ENCODE data around the gene RCCD1. TPM values are rescaled to one million over a fixed set of nuclear protein-coding genes. Genes with fewer than 3 reads are reported as not detected.
"Not testable (repeated sequence)": the region's sequence is repeated elsewhere in the genome, so short reads cannot be mapped to it uniquely, and the experiment has no call there.

The RCCD1 gene, protein sequence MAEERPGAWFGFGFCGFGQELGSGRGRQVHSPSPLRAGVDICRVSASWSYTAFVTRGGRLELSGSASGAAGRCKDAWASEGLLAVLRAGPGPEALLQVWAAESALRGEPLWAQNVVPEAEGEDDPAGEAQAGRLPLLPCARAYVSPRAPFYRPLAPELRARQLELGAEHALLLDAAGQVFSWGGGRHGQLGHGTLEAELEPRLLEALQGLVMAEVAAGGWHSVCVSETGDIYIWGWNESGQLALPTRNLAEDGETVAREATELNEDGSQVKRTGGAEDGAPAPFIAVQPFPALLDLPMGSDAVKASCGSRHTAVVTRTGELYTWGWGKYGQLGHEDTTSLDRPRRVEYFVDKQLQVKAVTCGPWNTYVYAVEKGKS
- total RNA-seq (2014; rRNA removed; shearing (Covaris generic)), result 0.06 TPM in 1 of 2 replicates, not detected in the other

DNA sequence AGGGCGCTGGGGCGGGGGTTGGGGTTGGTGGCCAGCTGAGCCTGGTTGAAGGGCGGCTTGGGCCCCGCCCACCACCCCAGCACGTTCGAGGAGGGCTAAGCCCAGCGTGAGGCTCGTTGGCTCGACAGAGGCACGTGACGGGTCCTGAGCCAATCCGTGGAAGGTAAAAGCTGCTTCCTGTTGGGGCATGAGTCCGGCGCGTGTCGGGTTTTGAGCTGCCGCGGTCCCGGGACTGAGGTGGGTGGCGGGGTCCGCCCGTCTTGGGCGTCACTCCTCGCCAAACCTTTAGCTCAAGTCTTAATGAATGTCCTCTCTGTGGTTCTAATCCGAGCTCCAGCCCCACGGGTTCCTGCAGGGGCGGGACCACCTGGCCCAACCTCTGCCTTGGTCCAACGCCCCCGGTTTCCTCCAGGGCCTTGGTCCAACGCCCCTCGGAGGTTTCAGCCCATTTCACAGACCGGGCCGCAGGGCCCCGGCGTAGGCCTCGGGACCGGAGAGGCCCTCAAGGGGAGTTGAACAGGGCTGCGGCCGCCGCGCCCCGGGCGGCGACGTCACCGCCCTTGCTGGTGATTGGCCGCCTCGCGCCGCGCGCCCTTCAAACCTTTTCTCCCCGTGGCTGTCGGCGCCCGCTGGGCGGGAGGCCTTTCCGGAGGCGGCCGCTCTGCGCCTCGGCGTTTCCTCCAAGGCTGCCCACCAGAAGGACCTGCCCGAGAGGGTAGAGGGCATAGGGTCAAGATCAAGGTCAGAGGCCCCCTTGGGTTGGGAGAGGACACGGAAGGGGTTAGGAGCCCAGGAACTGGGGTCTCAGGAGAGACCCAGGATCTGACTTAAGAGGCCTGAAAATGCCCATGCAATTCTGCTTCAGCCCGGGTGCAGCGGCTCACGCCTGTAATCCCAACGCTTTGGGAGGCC, at the start of gene RCCD1:
RCCD1 (plus strand) TSS at position 173 of the 912 bp plus-strand sequence. CDS start 1,851 bp downstream, outside the sequence.
- no peak for DNase-seq (ENCODE audit: low spot score)

DNA sequence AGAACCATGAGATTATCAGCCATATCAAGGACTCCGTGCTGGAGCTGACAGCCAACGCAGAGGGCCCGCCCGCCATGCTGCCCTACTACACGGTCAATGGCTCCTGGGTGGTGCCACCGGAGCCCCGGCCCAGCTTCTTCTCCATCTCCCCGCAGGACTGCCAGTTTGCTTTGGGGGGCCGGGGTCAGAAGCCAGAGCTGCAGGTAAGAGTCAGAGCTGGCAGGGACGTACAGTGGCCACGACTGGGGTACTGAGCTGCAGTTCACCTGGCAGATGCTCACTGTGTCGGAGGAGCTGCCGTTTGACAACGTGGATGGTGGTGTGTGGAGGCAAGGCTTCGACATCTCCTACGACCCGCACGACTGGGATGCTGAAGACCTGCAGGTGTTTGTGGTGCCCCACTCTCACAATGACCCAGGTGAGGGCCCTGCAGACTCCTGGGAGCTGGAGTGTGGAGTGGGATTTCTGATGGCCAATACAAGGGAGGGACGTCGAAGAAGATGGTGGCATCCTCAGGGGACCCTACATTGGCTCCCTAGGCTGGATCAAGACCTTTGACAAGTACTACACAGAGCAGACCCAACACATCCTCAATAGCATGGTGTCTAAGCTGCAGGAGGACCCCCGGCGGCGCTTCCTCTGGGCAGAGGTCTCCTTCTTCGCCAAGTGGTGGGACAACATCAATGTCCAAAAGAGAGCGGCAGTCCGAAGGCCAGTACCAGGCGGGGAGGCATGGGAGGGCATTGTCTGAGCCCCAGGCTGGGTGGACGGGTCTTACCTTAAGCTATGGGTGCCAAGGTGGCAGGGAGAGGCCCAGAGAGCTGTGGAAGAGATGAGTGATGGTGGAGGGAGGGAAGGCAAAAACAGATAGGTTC, 49.1 kb upstream of the RCCD1 start:
- no peak for DNase-seq (ENCODE audit: low spot score)

DNA sequence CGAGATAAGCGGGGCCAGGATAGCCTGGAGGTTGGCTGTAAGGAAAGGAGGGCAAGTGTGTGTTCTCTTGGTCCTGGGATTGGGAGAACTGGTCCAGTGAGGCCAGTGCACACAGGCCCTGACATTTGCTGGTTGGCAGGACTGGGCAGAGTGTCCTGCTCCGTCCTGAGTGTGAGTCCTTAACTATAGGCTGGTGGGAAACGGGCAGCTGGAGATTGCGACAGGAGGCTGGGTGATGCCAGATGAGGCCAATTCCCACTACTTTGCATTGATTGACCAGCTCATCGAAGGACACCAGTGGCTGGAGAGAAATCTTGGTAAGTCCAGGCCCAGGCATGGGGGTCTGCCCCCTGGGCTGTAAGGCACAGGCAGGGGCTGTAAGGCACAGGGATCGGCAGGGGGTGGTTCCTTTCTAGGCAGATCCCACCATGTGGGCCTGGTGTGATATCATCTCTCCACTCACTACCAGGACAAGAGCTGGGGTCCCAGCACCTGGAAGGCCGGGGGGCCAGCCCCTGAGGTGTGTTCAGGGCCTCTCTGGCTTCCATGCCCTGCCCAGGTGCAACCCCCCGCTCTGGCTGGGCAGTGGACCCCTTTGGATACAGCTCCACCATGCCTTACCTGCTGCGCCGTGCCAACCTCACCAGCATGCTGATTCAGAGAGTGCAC, 48.4 kb upstream of the RCCD1 start:
- no peak for DNase-seq (ENCODE audit: low spot score)

DNA sequence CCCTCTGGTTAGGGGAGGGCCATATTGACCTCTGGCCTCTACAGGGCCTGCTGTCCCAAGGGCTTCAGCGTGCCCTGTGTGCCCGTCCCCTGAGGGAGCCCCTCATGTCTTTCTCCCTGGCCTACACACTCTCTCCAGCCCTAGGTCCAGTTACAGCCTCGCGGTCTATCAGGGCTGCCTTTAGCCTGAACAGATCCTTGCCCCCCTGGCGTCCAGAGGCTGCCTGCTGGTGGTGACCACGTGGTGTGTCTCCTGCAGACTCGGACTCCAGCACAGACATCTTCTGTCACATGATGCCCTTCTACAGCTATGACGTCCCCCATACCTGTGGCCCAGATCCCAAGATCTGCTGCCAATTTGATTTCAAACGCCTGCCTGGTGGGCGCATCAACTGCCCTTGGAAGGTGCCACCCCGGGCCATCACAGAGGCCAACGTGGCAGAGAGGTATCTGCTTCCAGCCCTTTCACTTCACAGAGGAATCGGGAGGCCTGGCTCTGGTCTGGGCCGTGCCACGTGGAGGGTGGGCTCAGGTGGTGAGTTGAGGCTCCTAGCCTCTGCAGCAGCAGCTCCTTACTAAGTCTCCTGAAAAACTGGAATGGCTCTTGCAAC, 47.5 kb upstream of the RCCD1 start:
- no peak for DNase-seq (ENCODE audit: low spot score)

DNA sequence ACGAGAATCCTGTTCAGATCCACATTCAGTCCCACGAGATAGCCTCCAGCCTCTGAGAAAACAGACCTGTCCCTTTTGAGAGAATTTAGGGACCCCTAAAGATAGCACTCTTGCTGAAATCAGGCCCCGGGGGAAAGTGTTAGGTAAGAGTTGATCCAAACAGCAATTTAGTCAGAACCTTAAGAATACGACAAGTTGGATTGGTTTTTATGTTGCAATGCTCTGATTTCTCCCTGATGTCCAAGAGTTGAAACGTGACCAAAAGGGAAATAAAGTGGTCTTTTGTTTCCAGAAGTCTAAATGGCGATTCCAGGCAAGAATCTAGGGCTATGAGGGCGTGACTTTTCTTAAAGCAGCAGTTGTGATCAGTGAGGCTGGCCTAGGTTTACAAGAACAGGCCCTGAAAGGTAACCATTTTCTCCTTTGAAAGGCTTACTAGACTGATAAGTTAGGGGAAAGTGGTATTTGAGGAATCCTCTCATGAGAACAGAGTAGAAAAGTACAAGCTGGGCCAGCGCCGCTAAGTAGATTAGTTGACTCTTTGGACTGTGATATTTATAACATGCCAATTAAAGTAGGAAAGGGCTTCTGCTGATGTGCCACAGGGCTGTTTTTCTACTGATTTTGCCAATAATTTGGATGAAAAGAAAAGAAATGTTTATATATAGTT, 46.7 kb upstream of the RCCD1 start:
- no peak for DNase-seq (ENCODE audit: low spot score)

DNA sequence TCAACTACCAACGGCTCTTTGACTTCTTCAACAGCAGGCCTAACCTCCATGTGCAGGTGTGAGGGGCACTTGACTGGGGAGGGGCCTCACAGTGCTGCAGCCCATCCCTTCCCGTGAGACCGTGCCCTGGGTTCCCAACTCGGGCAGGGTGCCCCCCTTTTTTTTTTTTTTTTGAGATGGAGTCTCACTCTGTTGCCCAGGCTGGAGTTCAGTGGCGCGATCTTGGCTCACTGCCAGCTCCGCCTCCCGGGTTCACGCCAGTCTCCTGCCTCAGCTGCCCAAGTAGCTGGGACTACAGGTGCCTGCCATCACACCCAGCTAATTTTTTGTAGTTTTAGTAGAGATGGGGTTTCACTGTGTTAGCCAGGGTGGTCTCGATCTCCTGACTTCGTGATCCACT, 45.2 kb upstream of the RCCD1 start:
- not testable (repeated sequence) for DNase-seq (ENCODE audit: low spot score)

DNA sequence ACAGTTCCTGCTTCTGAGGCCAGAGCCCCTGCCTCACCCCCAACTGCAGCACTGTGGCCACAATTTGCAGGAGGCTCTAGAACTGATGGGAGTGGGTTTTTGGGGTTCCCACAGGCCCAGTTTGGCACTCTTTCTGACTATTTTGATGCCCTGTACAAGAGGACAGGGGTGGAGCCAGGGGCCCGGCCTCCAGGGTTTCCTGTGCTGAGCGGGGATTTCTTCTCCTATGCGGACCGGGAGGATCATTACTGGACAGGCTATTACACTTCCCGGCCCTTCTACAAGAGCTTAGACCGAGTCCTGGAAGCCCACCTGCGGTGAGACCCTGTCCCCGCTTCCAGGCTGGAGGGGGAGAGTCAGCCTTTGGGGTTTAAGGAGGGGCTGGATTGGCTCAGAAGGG, 44.7 kb upstream of the RCCD1 start:
- no peak for DNase-seq (ENCODE audit: low spot score)

DNA sequence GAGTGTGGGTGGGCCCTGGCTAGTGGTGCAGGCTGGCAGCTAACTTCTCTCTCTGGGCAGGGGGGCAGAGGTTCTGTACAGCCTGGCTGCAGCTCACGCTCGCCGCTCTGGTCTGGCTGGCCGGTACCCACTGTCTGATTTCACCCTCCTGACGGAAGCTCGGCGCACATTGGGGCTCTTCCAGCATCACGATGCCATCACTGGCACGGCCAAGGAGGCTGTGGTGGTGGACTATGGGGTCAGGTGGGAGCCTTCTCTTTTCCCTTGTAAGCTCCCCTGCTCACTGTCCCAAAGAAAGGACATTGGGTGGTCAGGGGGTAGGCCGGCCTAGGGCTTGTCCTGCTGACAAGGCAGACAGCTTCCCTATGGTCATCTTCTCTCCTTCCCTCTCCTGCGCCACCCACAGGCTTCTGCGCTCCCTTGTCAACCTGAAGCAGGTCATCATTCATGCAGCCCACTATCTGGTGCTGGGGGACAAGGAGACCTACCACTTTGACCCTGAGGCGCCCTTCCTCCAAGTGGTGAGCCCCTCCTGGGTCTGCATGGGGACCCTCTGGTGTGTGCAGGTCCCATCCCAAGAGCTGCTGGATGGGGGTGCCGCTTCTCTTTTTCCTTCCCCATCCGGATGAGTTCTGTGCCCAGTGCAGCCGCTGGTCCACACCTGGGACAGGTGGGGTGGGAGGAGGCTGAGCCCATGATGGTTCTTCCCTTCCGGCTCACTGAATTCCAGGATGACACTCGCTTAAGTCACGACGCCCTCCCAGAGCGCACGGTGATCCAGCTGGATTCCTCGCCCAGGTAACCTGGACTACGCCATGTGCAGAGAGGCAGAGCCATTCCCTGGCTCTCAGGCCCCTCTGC, 44.0 kb upstream of the RCCD1 start:
- DNase-seq (ENCODE audit: low spot score), result no peak

DNA sequence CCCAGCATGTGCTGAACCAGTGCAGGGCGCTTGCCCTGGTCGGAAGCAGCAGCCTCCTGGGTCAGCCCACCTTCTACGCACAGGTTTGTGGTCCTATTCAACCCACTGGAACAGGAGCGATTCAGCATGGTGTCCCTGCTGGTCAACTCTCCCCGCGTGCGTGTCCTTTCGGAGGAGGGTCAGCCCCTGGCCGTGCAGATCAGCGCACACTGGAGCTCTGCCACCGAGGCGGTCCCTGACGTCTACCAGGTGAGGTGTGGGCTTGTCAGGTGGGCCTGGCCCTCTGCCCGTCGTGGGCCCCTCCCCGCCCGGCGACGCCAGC, 43.4 kb upstream of the RCCD1 start:
- no peak for DNase-seq (ENCODE audit: low spot score)

DNA sequence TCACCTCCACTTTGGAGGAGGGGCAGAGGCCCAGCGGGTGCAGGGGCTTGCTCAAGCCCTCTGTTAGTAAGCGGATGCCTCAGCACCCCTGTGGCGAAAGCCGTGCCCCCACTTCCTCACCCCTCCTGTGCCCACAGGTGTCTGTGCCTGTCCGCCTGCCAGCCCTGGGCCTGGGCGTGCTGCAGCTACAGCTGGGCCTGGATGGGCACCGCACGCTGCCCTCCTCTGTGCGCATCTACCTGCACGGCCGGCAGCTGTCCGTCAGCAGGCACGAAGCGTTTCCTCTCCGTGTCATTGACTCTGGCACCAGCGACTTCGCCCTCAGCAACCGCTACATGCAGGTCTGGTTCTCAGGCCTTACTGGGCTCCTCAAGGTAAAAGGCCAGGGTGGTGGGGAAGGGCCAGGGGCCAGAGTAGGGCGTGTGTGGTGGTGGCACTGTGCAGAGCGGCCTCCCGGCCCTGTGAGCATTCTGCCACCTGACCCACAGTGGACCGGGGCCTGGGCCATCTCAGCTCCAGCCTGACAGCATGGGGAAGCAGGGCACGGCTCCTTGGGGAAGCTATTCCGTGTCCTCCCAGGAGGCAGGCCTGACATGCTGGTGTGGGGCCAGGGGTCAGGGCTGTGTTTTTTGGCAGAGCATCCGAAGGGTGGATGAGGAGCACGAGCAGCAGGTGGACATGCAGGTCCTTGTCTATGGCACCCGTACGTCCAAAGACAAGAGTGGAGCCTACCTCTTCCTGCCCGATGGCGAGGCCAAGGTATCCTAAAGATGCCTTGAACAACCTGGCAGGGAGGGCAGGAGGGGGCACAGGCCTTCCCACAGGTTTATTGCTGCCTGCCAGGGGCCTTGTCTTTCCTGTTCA, 42.5 kb upstream of the RCCD1 start:
- DNase-seq (ENCODE audit: low spot score), result no peak

DNA sequence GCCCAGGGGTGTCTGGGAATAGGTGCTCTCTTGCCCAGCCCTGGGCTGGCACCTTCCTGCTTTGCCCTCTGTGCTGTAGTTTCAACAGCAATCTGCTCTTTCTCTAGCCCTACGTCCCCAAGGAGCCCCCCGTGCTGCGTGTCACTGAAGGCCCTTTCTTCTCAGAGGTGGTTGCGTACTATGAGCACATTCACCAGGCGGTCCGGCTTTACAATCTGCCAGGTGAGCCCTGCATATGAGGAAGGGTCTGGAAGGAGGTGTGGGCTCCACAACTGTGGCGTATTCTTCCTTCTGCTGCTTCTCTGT, 42.0 kb upstream of the RCCD1 start:
- DNase-seq (ENCODE audit: low spot score), result no peak

DNA sequence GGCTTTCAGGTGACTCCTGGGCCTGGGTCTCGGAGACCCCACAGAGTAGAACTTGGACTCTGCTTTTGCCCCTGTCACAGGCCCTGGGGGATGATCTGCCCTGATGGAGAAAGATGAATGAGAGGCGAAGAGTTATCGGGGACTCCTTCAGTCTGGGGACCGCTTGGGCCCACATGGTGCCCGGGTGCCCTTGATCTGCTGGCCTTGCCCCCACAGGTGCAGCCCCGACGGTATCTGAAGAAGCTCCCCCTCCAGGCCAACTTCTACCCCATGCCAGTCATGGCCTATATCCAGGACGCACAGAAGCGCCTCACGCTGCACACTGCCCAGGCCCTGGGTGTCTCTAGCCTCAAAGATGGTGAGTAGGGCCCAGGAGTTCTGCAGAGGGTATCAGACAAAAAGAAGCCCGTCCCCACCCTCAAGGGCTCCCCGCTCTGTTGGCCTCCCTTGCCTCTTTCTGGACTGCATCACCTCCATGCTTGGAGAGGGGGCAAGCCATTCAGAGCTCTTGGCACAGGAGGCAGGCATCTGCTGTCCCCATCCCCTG, 41.2 kb upstream of the RCCD1 start:
- no peak for DNase-seq (ENCODE audit: low spot score)

DNA sequence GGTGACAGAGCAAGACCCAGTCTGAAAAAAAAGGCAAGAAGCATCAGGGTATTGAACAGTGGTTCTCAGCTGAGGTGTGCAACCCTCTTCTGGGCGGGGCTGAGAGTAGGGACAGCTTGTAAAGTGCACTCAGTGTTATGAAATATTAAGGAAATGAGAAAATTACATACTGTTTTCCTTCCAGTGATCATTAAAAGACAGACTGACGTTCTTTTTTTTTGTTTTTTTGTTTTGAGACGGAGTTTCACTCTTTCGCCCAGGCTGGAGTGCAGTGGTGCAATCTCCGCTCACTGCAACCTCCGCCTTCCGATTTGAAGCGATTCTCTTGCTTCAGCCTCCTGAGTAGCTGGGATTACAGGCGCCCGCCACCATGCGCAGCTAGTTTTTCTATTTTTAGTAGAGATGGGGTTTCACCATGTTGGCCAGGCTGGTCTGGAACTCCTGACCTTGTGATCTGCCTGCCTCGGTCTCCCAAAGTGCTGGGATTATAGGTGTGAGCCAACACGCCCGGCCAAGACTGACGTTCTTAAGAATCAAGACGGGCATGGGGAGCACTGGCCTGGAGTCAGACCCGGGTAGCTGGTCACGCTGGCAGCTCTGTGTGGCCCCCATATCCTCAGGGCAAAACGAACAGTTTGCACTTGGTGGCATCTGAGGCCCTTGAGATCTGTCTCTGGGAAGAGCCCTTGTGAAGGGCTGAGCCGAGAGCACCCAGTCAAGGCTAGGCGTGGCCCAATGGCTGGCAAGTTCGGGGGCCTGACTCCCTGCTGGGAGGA, 40.2 kb upstream of the RCCD1 start:
- DNase-seq (ENCODE audit: low spot score), result no peak

DNA sequence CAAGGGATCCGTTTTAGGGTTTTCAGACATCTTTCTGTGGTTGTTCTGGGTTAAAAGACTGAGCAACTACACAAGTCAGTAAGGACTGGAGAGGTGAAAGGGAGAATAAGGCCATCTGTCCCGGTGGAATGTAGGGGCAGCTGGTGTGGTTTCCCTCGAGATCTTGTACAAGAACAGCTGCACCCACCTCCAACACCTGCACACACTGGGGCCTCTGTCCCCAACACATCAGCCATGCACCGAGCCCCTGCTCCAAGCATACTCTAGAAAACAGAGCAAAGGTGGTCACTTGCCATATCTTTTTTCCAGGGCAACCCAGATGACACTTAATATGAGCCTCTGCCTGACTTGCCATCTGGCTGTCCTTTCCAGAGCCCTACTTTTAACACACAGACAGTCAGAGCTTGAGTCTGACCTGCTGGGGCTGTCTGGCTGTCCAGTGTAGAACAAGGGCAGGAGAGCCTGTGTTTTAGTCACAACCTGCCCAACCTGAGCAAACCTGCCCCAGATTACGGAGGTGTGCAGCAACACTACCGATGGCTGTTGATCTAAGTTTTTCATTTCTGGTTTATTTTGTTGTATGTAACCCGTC, 39.4 kb upstream of the RCCD1 start:
- DNase-seq (ENCODE audit: low spot score), result no peak

DNA sequence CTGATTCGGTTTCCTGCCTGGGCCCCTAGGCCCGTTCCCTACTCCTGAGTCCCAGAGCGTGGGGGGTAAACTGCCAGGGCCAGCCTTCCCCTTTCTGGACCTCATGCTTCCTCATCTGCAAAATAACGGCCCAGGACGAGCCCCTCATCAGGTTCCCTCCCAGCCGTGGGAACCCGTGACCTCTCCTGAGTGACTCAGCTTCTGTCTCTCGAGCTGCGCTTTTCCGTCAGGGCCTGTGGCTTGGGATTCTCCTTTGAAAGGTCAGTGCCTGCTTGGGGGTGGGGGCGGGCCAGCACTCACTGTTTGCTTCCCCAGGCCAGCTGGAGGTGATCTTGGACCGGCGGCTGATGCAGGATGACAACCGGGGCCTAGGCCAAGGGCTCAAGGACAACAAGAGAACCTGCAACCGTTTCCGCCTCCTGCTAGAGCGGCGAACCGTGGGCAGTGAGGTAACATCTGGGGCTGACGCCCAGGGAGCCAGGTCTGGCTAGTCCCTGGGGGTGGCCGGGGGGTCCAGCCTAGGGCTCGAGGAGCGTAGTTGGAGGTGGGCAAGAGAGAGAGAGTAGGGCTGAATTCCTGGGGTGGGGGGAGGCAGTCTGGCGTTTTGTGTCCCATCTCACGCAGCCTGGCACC, 38.8 kb upstream of the RCCD1 start:
- no peak for DNase-seq (ENCODE audit: low spot score)

DNA sequence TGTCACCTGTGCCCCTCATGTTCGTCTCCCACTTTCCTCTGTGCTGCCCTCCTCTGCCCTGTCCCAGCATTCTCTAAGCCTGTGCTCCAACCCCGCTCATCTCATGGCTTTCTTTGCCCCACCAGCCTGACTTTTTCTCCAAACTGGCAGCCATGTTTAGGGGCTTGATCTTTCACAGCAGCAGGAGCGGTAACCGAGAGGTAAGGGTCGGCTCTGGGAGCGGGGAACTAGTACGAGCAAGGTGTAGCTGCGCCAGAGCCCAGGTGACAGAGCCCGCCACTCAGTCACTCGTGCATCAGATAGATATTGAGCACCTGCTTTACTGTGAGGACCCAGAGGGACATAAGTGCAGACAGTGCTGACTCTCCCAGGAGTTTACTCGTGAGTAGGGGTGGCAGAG, 38.2 kb upstream of the RCCD1 start:
- no peak for DNase-seq (ENCODE audit: low spot score)

DNA sequence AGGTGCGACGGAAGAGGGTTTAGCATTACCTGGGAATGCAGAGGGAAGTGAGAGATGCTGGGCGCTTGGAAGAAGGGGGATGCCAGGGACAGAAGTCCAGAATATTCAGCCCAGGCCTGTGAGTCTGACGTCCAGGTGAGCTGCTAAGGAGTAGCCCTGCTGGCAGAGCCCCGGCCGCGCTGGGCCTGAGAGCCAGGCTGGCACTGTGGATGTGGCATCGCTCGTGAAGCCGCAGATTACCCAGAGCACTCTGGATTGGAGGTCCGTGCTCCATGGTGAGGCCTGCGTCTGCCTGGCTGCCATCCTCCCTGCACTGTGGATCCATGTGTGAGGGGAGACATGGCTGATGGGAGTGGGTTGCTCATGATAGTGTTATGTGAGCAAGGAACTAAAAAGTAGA, 37.1 kb upstream of the RCCD1 start:
- no peak for DNase-seq (ENCODE audit: low spot score)
